T-helper 2 cell treated with Interferon-gamma antibody and Interleukin-4, amounts not matched to agents 5 μg/mL and 100 μg/mL, for 36 hours (primary cell): ENCODE results near the gene NRARP.
"Not testable (repeated sequence)": the region's sequence is repeated elsewhere in the genome, so short reads cannot be mapped to it uniquely, and the experiment has no call there.

Experiments
- DNase-seq: peaks from one replicate; pipeline ENCODE4 v3.0.0; 2021; ENCODE audit warnings: low spot score
- H3K27ac Mint-ChIP-seq: one replicate; pipeline ENCODE4 v1.8.0; 2021; ENCODE audit warnings: mild to moderate bottlenecking, mixed read lengths
- H3K27me3 Mint-ChIP-seq: one replicate; pipeline ENCODE4 v1.8.0; 2021; ENCODE audit warnings: low read depth, mixed read lengths
- H3K36me3 Mint-ChIP-seq: one replicate; pipeline ENCODE4 v1.8.0; 2021; ENCODE audit warnings: low read depth, mixed read lengths
- H3K4me1 Mint-ChIP-seq: one replicate; pipeline ENCODE4 v1.8.0; 2021; ENCODE audit warnings: low read depth, mixed read lengths
- H3K4me3 Mint-ChIP-seq: one replicate; pipeline ENCODE4 v1.8.0; 2022; ENCODE audit warnings: mild to moderate bottlenecking, moderate library complexity, mixed read lengths
- H3K9me3 Mint-ChIP-seq: one replicate; pipeline ENCODE4 v1.8.0; 2021; ENCODE audit warnings: mixed read lengths

NRARP gene

DNA sequence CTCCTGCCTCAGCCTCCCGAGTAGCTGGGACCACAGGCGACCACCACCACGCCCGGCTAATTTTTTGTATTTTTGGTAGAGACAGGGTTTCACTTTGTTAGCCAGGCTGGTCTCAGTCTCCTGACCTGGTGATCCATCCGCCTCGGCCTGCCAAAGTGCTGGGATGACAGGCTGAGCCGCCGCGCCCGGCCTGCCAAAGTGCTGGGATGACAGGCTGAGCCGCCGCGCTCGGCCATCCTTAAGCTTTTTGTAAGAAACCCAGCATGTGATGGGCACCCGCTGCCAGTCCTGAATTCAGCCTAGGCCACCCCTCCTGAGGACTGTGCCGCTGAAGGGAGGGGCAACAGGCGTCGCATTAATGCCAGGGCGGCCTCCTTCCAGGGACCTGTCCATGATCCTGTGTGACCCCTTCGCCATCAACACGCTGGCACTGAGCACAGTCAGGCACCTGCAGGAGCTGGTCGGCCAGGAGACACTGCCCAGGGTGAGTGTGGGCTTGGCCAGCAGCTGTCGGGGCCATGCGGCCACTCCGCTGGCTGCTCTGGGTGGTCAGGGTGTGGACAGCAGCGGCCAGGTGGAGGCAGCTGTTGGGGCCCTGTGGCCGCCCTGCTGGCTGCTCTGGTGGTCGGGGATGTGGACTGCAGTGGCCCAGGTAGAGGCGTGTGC is 36.4 kb downstream of the NRARP start:
- H3K9me3 Mint-ChIP-seq: no peaks in the 10 kb centered on the region
- no peak overlapping the region for H3K27ac Mint-ChIP-seq
- H3K27me3 Mint-ChIP-seq: no peaks in the 10 kb centered on the region
- H3K4me1 Mint-ChIP-seq: peaks cover 2% of the 10 kb centered on the region
- no peak for DNase-seq
- H3K36me3 Mint-ChIP-seq: peaks cover 27% of the 10 kb centered on the region
- no peak overlapping the region for H3K4me3 Mint-ChIP-seq

DNA sequence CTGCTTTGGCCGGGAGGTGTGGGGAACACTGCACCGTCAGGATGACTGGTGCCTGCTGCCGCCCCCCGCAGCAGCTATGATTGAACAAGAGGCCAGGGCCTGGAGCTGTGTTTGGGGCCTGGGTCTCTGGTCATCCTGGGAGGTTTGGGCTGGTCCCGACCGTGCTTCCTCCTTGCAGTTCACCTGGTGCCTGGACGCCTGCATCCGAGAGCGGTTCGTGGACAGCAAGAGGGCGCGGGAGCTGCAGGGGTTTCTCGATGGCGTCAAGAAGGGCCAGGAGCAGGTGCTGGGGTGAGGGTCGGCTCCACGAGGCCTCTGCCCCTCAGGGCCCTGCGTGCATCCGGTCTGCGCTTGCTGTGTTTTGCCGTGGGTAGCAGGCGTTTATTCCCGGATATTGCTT is 38.0 kb downstream of the NRARP start:
- DNase-seq: no peak
- Mint-ChIP-seq H3K27me3 (no peaks in the 10 kb centered on the region), H3K9me3 (no peaks in the 10 kb centered on the region), H3K27ac (no peak overlapping the region), H3K36me3 (peaks cover 23% of the 10 kb centered on the region), H3K4me3 (no peak overlapping the region), H3K4me1 (peaks cover 2% of the 10 kb centered on the region)

- H3K36me3 Mint-ChIP-seq: peaks cover 21% of the 10 kb centered on the region
Measured at GRCh38 chr9:137263506-137263905, 38.6 kb downstream of the NRARP start.

DNA sequence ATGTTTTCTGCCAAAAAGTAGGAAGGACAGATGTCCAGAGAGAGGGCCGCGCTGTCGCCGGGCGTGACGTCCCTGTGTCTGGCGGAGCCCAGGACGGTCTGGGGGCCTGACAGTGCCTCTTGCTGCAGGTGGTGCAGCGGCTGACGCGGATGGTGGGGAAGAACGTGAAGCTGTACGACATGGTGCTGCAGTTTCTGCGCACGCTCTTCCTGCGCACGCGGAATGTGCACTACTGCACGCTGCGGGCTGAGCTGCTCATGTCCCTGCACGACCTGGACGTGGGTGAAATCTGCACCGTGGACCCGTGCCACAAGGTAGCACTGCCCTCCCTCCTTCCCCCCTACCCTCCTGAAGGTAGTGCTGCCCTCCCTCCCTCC is 39.2 kb downstream of the NRARP start:
- Mint-ChIP-seq H3K27me3 (no peaks in the 10 kb centered on the region), H3K9me3 (no peaks in the 10 kb centered on the region), H3K4me1 (no peaks in the 10 kb centered on the region), H3K36me3 (peaks cover 20% of the 10 kb centered on the region), H3K4me3 (no peak overlapping the region), H3K27ac (no peak overlapping the region)
- no peak for DNase-seq

More at GRCh38 chr9:137263506-137263905, 38.6 kb downstream of the NRARP start:
- H3K4me1 Mint-ChIP-seq: peaks cover under 1% of the 10 kb centered on the region
- H3K9me3 Mint-ChIP-seq: no peaks in the 10 kb centered on the region
- H3K4me3 Mint-ChIP-seq: no peak overlapping the region
- H3K27ac Mint-ChIP-seq: no peak overlapping the region
- no peak for DNase-seq
- no peaks in the 10 kb centered on the region for H3K27me3 Mint-ChIP-seq

DNA sequence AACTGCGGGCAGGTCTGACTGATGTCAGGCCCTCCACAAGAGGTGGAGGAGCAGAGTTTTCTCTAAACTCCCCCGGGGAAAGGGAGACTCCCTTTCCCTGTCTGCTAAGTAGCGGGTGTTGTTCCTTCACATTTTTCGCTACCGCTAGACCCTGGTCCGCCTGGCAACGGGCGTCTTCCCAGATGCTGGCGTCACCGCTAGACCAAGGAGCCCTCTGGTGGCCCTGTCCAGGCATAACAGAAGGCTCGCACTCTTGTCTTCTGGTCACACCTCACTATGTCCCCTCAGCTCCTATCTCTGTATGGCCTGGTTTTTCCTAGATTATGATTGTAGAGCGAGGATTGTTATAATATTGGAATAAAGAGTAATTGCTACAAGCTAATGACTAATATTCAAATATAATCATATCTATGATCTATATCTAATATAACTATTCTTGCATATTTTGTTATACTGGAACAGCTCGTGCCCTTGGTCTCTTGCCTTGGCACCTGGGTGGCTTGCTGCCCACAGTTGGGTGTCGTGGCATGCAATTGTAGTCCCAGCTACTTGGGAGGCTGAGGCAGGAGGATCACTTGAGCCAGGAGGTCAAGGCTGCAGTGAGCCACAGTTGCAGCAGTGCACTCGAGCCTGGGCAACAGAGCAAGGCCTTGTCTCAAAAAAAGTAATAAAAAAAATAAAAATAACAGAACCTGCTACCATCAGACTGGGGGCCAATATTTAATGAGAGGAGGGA is 39.7 kb downstream of the NRARP start:
- H3K36me3 Mint-ChIP-seq: peaks cover 20% of the 10 kb centered on the region
- H3K27ac Mint-ChIP-seq, H3K27me3 Mint-ChIP-seq, H3K9me3 Mint-ChIP-seq, DNase-seq, H3K4me3 Mint-ChIP-seq, H3K4me1 Mint-ChIP-seq: not testable (repeated sequence)

DNA sequence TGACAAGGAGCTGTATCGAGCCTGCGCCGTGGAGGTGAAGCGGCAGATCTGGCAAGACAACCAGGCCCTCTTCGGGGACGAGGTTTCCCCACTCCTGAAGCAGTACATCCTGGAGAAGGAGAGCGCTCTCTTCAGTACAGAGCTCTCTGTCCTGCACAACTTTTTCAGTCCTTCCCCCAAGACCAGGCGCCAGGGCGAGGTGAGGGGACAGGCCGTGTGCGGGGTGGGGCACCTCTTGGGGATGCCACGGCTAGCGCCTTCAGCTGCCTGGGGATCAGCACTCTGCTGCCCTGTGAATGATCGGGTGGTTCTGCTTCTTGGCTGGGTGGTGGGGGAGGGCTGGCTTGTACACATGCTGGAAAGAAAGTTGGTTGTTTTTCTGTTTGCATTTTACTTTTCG is 45.2 kb downstream of the NRARP start:
- Mint-ChIP-seq H3K4me1 (peaks cover 4% of the 10 kb centered on the region), H3K27ac (no peak overlapping the region), H3K36me3 (peaks cover 17% of the 10 kb centered on the region), H3K4me3 (peak overlapping the region; percentile 91), H3K27me3 (no peaks in the 10 kb centered on the region), H3K9me3 (no peaks in the 10 kb centered on the region)
- DNase-seq: no peak

GRCh38 chr9:137256362-137256761 is 45.7 kb downstream of the NRARP start:
- Mint-ChIP-seq H3K4me1 (peaks cover 4% of the 10 kb centered on the region), H3K27me3 (no peaks in the 10 kb centered on the region), H3K36me3 (peaks cover 13% of the 10 kb centered on the region), H3K9me3 (no peaks in the 10 kb centered on the region), H3K27ac (no peak overlapping the region), H3K4me3 (peak overlapping the region; percentile 91)
- no peak for DNase-seq

DNA sequence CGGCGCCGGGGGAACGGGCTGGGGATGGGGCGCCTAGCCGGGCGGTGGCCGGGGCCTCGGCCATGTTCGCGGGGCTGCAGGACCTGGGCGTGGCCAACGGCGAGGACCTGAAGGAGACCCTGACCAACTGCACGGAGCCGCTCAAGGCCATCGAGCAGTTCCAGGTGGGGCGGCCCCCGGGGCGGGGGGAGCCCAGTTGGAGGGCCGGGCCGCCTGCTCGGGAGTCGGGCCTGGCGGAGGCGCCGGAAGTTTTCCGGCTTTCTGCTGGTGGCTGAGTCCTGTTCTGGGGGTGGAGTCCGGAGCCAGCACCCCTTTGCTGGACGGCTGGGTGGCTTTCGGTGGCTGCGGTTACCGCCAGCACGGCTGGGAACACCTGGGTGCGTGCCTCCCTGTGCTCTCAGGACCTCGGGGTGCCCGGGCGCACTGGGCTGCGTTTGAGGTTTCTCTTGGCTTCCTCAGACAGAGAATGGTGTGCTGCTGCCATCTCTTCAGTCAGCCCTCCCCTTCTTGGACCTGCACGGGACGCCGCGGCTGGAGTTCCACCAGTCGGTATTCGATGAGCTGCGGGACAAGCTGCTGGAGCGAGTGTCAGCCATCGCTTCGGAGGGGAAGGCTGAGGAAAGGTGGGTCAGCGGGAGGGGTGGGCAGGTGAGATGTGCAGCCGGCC is 46.5 kb downstream of the NRARP start:
- Mint-ChIP-seq H3K4me3 (peak overlapping the region; percentile 91), H3K9me3 (no peaks in the 10 kb centered on the region), H3K4me1 (peaks cover 4% of the 10 kb centered on the region), H3K36me3 (peaks cover 13% of the 10 kb centered on the region), H3K27ac (peak overlapping the region; percentile 82), H3K27me3 (no peaks in the 10 kb centered on the region)
- no peak for DNase-seq

- H3K9me3 Mint-ChIP-seq: no peaks in the 10 kb centered on the region
- H3K4me1 Mint-ChIP-seq: peaks cover 4% of the 10 kb centered on the region
- peak within 1 kb of the TSS; percentile 91 for H3K4me3 Mint-ChIP-seq
- peak; percentile 97 for DNase-seq
- H3K27me3 Mint-ChIP-seq: no peaks in the 10 kb centered on the region
- peak within 1 kb of the TSS; percentile 82 for H3K27ac Mint-ChIP-seq
- peaks cover 13% of the 10 kb centered on the region for H3K36me3 Mint-ChIP-seq
Measured at GRCh38 chr9:137254624-137255447, 47.2 kb downstream of the NRARP start, which contains the start of gene NELFB. TSS of gene NELFB (plus strand) at chr9:137255327.

DNA sequence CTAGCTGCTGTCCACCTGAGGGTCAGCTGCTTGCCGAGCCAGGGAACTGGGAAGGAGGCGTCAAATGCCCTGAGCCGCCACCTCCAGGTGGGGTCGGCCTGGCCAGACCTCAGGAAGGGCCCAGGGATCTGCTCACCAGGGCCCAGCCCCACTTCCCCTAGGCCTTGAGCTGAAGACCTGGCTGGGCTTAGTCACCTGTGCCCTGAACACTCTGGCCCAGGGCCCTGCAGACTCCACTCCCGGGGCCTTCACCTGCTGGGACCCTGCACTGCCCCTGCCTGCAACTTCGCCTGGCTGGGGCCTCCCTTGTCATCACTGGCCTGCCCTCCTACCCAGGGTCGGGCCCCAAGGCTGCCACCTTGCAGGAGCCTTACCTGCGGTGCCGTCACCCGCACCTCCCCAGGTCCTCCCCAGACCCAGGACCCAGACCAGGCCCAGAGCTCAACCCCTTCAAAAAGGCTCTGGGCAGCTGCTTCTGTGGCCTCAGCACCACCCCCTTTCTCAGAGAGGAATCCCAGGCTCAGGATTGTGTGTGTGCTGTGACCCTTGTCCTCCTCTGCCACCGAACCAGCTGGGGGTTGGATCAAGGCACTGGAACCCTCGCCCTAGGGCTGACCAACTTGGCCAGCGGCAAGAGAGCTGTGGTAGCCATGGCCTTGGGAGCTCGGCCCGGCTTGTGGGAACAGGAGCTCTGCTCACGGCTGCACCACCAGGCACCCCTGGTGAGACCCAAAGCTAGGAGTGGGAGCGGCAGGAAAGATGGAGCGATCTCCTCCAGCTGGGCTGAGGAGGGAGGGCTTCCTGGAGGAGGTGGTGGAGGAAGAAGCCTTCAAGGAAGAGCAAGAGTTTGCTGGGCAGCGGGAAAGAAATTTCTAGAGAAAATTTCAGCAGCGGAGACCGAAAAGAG is 48.1 kb downstream of the NRARP start:
- peaks cover 10% of the 10 kb centered on the region for H3K36me3 Mint-ChIP-seq
- H3K4me1 Mint-ChIP-seq: peaks cover 4% of the 10 kb centered on the region
- H3K4me3 Mint-ChIP-seq: peak overlapping the region; percentile 82
- H3K9me3 Mint-ChIP-seq: no peaks in the 10 kb centered on the region
- no peak for DNase-seq
- H3K27me3 Mint-ChIP-seq: no peaks in the 10 kb centered on the region
- peak overlapping the region; percentile 56 for H3K27ac Mint-ChIP-seq

DNA sequence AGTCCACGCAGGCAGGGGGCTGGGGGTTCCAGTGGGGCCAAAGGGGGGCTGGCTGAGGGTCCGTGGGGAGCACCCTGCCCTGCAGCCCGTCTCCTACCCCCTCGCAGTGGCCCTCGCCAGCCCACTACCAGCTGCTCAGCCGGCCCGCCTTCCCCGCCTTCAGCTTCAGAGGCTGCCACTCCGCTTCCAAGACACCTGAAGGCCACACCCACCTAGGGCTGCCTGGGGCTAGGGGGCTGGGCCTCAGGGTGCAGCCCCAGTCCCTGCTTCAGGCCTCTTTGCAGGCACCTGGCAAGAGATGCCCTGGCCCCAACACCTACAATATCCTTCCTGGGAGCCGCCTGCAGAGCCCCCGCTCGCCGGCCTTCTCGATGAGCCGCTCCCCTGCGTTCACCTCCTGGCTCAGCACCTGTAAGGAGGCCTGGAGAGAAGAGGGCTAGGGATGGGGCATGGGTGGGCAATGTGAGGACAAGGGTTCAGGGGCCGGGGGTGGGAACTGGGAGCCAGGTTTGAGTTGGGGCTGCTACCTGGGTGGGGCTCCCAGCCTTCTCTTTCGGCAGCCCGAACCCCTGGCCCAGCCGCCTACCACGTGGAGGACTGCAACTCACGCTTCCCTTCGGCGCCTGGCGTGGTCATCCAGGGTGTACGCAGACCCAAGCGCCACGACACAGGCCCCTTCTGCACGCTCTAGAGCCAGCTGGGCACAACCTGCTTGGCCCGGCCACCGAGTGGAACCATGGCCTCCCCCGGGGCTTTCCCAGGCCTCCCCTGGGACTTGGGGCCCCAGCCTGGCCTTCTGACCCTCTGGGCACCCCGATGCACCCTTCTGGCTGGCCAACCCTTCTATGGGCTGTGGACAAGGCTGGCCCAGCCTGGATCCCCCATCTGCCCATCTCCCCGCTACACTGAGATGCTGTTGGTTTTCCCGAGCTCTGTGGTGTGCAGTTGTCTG is 49.2 kb downstream of the NRARP start:
- DNase-seq: no peak
- Mint-ChIP-seq H3K4me1 (peaks cover 4% of the 10 kb centered on the region), H3K9me3 (no peaks in the 10 kb centered on the region), H3K4me3 (no peak overlapping the region), H3K27me3 (no peaks in the 10 kb centered on the region), H3K27ac (no peak overlapping the region), H3K36me3 (peaks cover 7% of the 10 kb centered on the region)
